ENCODE data around the gene MAP2.

MAP2 gene

GRCh38 chr2:209600341-209601171, 176.7 kb downstream of the MAP2 start:
- no peak for FAIRE-seq

GRCh38 chr2:209601497-209601896, 177.7 kb downstream of the MAP2 start:
- FAIRE-seq = no peak

- no peak for FAIRE-seq
These were observed 178.4 kb downstream of the MAP2 start for GRCh38 chr2:209602259-209602658.

GRCh38 chr2:209609531-209609930, 185.7 kb downstream of the MAP2 start:
- no peak for FAIRE-seq

- no peak for FAIRE-seq
These were observed 186.8 kb downstream of the MAP2 start for GRCh38 chr2:209610631-209611030.

GRCh38 chr2:209613649-209614305, 189.9 kb downstream of the MAP2 start:
- FAIRE-seq = no peak

- FAIRE-seq = no peak
These were observed 191.0 kb downstream of the MAP2 start for GRCh38 chr2:209614690-209615369.

- FAIRE-seq = no peak
These were observed 195.9 kb downstream of the MAP2 start for GRCh38 chr2:209619782-209620181.

- no peak for FAIRE-seq
These were observed 200.5 kb downstream of the MAP2 start for GRCh38 chr2:209624192-209624938.

- no peak for FAIRE-seq
These were observed 205.8 kb downstream of the MAP2 start for GRCh38 chr2:209629597-209629996.

GRCh38 chr2:209633911-209634310, 210.1 kb downstream of the MAP2 start:
- no peak for FAIRE-seq

GRCh38 chr2:209636076-209636475, 212.2 kb downstream of the MAP2 start:
- FAIRE-seq = no peak

GRCh38 chr2:209637293-209637692, 213.4 kb downstream of the MAP2 start:
- no peak for FAIRE-seq

- no peak for FAIRE-seq
These were observed 214.5 kb downstream of the MAP2 start for GRCh38 chr2:209638346-209638745.

GRCh38 chr2:209640358-209640757, 216.5 kb downstream of the MAP2 start:
- FAIRE-seq = no peak

GRCh38 chr2:209642146-209642820, 218.4 kb downstream of the MAP2 start:
- FAIRE-seq = no peak

GRCh38 chr2:209644842-209645241, 221.0 kb downstream of the MAP2 start:
- FAIRE-seq = no peak

GRCh38 chr2:209648714-209649113, 224.9 kb downstream of the MAP2 start:
- no peak for FAIRE-seq

GRCh38 chr2:209653134-209653533, 229.3 kb downstream of the MAP2 start:
- no peak for FAIRE-seq

GRCh38 chr2:209661286-209661894, 237.5 kb downstream of the MAP2 start:
- no peak for FAIRE-seq

- FAIRE-seq = no peak
These were observed 238.2 kb downstream of the MAP2 start for GRCh38 chr2:209662021-209662420.

- FAIRE-seq = no peak
These were observed 239.3 kb downstream of the MAP2 start for GRCh38 chr2:209663139-209663538.

Measured in A204.1 (cell line).